Umbilical cord (tissue), 2 donors: Measurements from ENCODE around the gene LRRC23. TPM values are rescaled to one million over a fixed set of nuclear protein-coding genes. Genes with fewer than 3 reads are reported as not detected.

Experiments
- DNase-seq: peaks from one replicate; pipeline ENCODE4 v3.0.0-alpha.2; 2015; ENCODE audit warnings: low spot score
- total RNA-seq: library from RNA; depleted of rRNA; stranded (reverse); fragments of >200 nt; gene quantifications from one replicate; pipeline ENCODE4 v1.2.3, GENCODE V29; 2014; ENCODE audit warnings: low replicate concordance; ENCODE audit not compliant: insufficient read depth

Gene LRRC23
- total RNA-seq, 1 donor from 2014 or later = 8.4 TPM

GRCh38 chr12:6925239-6925539, 20.6 kb downstream of the LRRC23 start:
- DNase-seq = no peak

- peak; percentile 91 for DNase-seq
These were observed 21.1 kb downstream of the LRRC23 start for GRCh38 chr12:6925540-6926279.

- peak; percentile 96 for DNase-seq
These were observed 22.9 kb downstream of the LRRC23 start, which contains the start of gene ATN1 for GRCh38 chr12:6927379-6928021. ATN1 (plus strand) TSS chr12:6927959; CDS start chr12:6934002, 6,043 bp downstream.

- no peak for DNase-seq
These were observed 23.5 kb downstream of the LRRC23 start for GRCh38 chr12:6928022-6928702.

GRCh38 chr12:6928703-6929407, 24.2 kb downstream of the LRRC23 start:
- no peak for DNase-seq

- DNase-seq = no peak
These were observed 25.1 kb downstream of the LRRC23 start for GRCh38 chr12:6929466-6930452.

GRCh38 chr12:6932766-6933165, 28.1 kb downstream of the LRRC23 start:
- DNase-seq = no peak

- no peak for DNase-seq
These were observed 29.5 kb downstream of the LRRC23 start for GRCh38 chr12:6934110-6934509.

GRCh38 chr12:6935371-6936193, 31.0 kb downstream of the LRRC23 start:
- DNase-seq = no peak

- DNase-seq = no peak
These were observed 31.6 kb downstream of the LRRC23 start for GRCh38 chr12:6936194-6936635.

- no peak for DNase-seq
These were observed 32.2 kb downstream of the LRRC23 start for GRCh38 chr12:6936636-6937480.

GRCh38 chr12:6937481-6938352, 33.1 kb downstream of the LRRC23 start:
- DNase-seq = peak; percentile 97

GRCh38 chr12:6938353-6939190, 34.0 kb downstream of the LRRC23 start:
- DNase-seq = no peak

GRCh38 chr12:6939191-6939540, 34.5 kb downstream of the LRRC23 start:
- no peak for DNase-seq

- no peak for DNase-seq
These were observed 36.6 kb downstream of the LRRC23 start for GRCh38 chr12:6941267-6941666.

- no peak for DNase-seq
These were observed 37.2 kb downstream of the LRRC23 start for GRCh38 chr12:6941782-6942181.

GRCh38 chr12:6942331-6942665, 37.7 kb downstream of the LRRC23 start:
- peak; percentile 43 for DNase-seq
